ENCODE results near the gene JAK1. TPM values are rescaled to one million over a fixed set of nuclear protein-coding genes. Genes with fewer than 3 reads are reported as not detected.

The JAK1 gene
- total and polyA plus RNA-seq, 3 experiments from 2014 or later: 106 to 300 (median 108) TPM

- no peaks in the 10 kb centered on the region for H3K36me3 ChIP-seq (ENCODE audit: insufficient read depth, low read length)
- POLR2A ChIA-PET: no interaction called here
- Mint-ChIP-seq H3K4me1 (peaks cover 87 to 99% (median 97%) of the 10 kb centered on the region in 3 donors), H3K4me3 (peak overlapping the region in 6 of 7 donors; percentile 37 to 73 (median 50)), H3K27me3 (no peaks in the 10 kb centered on the region), H3K36me3 (peaks cover 0 to 9% (median 2%) of the 10 kb centered on the region in 3 donors), H3K9me3 (no peaks in the 10 kb centered on the region), H3K27ac (peak overlapping the region in 5 of 8 donors; percentile 24 to 82 (median 37))
- H3K27ac ChIP-seq (ENCODE audit: low read depth, low read length): no peak overlapping the region
- no peaks in the 10 kb centered on the region for H3K9me3 ChIP-seq (ENCODE audit: low read length)
- no peaks in the 10 kb centered on the region for H3K27me3 ChIP-seq (ENCODE audit: insufficient read depth, low read length, poor library complexity, severe bottlenecking)
- CTCF ChIA-PET: interaction anchor here (1.1 kb wide), 1 partner anchor 22 kb away, joined by 3 read pairs; no protein-coding TSS in a partner anchor
- no peak overlapping the region for H3K4me3 ChIP-seq (ENCODE audit: low read length)
- DNase-seq: no peak
- H3K4me1 ChIP-seq (ENCODE audit: insufficient read depth, low read length): peaks cover 78% of the 10 kb centered on the region
These were observed 50.7 kb downstream of the JAK1 start for GRCh38 chr1:64915381-64916274.

DNA sequence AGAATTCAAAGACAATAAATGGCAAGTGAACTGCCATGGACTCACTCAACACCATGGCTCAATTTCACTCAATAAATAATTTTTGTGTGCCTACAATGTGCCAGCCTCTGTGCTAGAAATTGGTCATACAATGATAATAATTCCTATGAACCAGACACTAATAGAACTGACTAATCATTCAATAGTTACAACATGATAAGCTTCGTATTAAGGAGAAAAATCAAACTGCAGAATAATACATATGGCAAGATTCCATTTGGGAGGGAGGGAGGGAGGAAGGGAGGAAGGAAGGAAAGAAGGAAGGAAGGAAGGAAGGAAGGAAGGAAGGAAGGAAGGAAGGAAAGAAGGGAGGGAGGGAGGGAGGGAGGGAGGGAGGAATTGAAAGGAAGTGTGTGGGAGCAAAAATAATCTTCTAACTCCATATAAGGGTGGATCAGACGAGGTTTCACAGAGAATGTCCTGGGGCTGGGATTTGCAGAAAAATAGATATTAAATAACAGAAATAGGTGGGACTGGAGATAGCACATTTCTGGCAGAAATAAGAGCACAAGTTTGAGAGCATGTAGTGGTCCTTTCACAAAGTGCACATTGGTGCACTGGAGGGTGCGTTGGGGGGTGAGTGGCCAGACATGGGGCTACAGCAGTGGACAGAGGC lies 52.9 kb downstream of the JAK1 start:
- no peaks in the 10 kb centered on the region for H3K27me3 Mint-ChIP-seq
- ChIA-PET CTCF (no interaction called here), POLR2A (no interaction called here)
- Histone ChIP-seq H3K36me3 (ENCODE audit: insufficient read depth, low read length) (no peaks in the 10 kb centered on the region), H3K4me1 (ENCODE audit: insufficient read depth, low read length) (peaks cover 93% of the 10 kb centered on the region), H3K9me3 (ENCODE audit: low read length) (no peaks in the 10 kb centered on the region), H3K4me3 (ENCODE audit: low read length) (no peak overlapping the region), H3K27ac (ENCODE audit: low read depth, low read length) (no peak overlapping the region), H3K27me3 (ENCODE audit: insufficient read depth, low read length, poor library complexity, severe bottlenecking) (no peaks in the 10 kb centered on the region)
- peak overlapping the region in 5 of 8 donors; percentile 4 to 66 (median 38) for H3K27ac Mint-ChIP-seq
- peaks cover 88 to 98% (median 96%) of the 10 kb centered on the region in 3 donors for H3K4me1 Mint-ChIP-seq
- DNase-seq: no peak
- H3K9me3 Mint-ChIP-seq: no peaks in the 10 kb centered on the region
- peak overlapping the region in 6 of 7 donors; percentile 20 to 54 (median 41) for H3K4me3 Mint-ChIP-seq
- H3K36me3 Mint-ChIP-seq: peaks cover 0 to 5% (median 4%) of the 10 kb centered on the region in 3 donors

GRCh38 chr1:64912191-64912590 lies 54.2 kb downstream of the JAK1 start:
- H3K9me3 ChIP-seq (ENCODE audit: low read length): no peaks in the 10 kb centered on the region
- H3K9me3 Mint-ChIP-seq: no peaks in the 10 kb centered on the region
- ChIA-PET POLR2A (no interaction called here), CTCF (no interaction called here)
- H3K36me3 ChIP-seq (ENCODE audit: insufficient read depth, low read length): no peaks in the 10 kb centered on the region
- H3K4me1 ChIP-seq (ENCODE audit: insufficient read depth, low read length): peaks cover 92% of the 10 kb centered on the region
- peak overlapping the region in 4 of 7 donors; percentile 4 to 48 (median 14) for H3K4me3 Mint-ChIP-seq
- peak overlapping the region in 3 of 8 donors; percentile 11 to 22 (median 14) for H3K27ac Mint-ChIP-seq
- no peaks in the 10 kb centered on the region for H3K27me3 ChIP-seq (ENCODE audit: insufficient read depth, low read length, poor library complexity, severe bottlenecking)
- no peak overlapping the region for H3K4me3 ChIP-seq (ENCODE audit: low read length)
- H3K27ac ChIP-seq (ENCODE audit: low read depth, low read length): no peak overlapping the region
- no peaks in the 10 kb centered on the region for H3K27me3 Mint-ChIP-seq
- H3K36me3 Mint-ChIP-seq: peaks cover 0 to 4% (median 2%) of the 10 kb centered on the region in 3 donors
- no peak for DNase-seq
- peaks cover 89 to 98% (median 96%) of the 10 kb centered on the region in 3 donors for H3K4me1 Mint-ChIP-seq

DNA sequence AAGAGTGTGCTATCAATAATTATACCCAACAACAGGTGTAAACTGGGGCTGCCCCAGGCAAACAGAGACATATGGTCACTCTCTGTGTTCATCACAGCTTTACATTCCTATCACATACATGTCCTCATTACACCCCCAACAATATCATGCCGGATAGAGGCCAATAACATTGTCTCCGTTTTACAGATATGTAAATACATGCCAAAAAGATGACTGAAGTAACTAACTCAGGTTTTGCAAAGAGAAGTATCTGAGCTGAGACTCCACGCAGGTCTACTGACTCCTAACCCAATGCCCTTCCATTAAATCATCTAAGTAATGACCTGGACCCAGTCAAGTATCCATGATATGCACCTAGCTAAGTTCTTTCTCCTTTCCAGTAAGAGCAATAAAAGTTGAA lies 55.0 kb downstream of the JAK1 start:
- no peaks in the 10 kb centered on the region for H3K9me3 ChIP-seq (ENCODE audit: low read length)
- CTCF ChIA-PET: no interaction called here
- DNase-seq: no peak
- H3K4me3 Mint-ChIP-seq: peak overlapping the region in 3 of 7 donors; percentile 2 to 12 (median 4)
- H3K4me3 ChIP-seq (ENCODE audit: low read length): no peak overlapping the region
- H3K9me3 Mint-ChIP-seq: no peaks in the 10 kb centered on the region
- H3K4me1 ChIP-seq (ENCODE audit: insufficient read depth, low read length): peaks cover 92% of the 10 kb centered on the region
- POLR2A ChIA-PET: no interaction called here
- no peaks in the 10 kb centered on the region for H3K27me3 Mint-ChIP-seq
- H3K36me3 ChIP-seq (ENCODE audit: insufficient read depth, low read length): no peaks in the 10 kb centered on the region
- H3K4me1 Mint-ChIP-seq: peaks cover 89 to 98% (median 96%) of the 10 kb centered on the region in 3 donors
- peaks cover 0 to 4% (median 2%) of the 10 kb centered on the region in 3 donors for H3K36me3 Mint-ChIP-seq
- H3K27me3 ChIP-seq (ENCODE audit: insufficient read depth, low read length, poor library complexity, severe bottlenecking): no peaks in the 10 kb centered on the region
- no peak overlapping the region for H3K27ac ChIP-seq (ENCODE audit: low read depth, low read length)
- H3K27ac Mint-ChIP-seq: peak overlapping the region in 1 of 8 donors; percentile 27

- H3K36me3 Mint-ChIP-seq: peaks cover 0 to 2% (median 1%) of the 10 kb centered on the region in 3 donors
- Histone ChIP-seq H3K27ac (ENCODE audit: low read depth, low read length) (no peak overlapping the region), H3K9me3 (ENCODE audit: low read length) (no peaks in the 10 kb centered on the region), H3K4me1 (ENCODE audit: insufficient read depth, low read length) (peaks cover 74% of the 10 kb centered on the region), H3K27me3 (ENCODE audit: insufficient read depth, low read length, poor library complexity, severe bottlenecking) (no peaks in the 10 kb centered on the region), H3K4me3 (ENCODE audit: low read length) (no peak overlapping the region), H3K36me3 (ENCODE audit: insufficient read depth, low read length) (no peaks in the 10 kb centered on the region)
- no peaks in the 10 kb centered on the region for H3K27me3 Mint-ChIP-seq
- peak overlapping the region in 6 of 7 donors; percentile 32 to 77 (median 42) for H3K4me3 Mint-ChIP-seq
- CTCF ChIA-PET: interaction anchor here (0.9 to 1.3 kb wide), 2 partner anchors 16 to 93 kb away, joined by 3 read pairs; no protein-coding TSS in a partner anchor
- peak overlapping the region in 5 of 8 donors; percentile 9 to 68 (median 47) for H3K27ac Mint-ChIP-seq
- no peaks in the 10 kb centered on the region for H3K9me3 Mint-ChIP-seq
- POLR2A ChIA-PET: no interaction called here
- H3K4me1 Mint-ChIP-seq: peaks cover 90 to 99% (median 98%) of the 10 kb centered on the region in 3 donors
- no peak for DNase-seq
These were observed 57.3 kb downstream of the JAK1 start for GRCh38 chr1:64909031-64909430.

GRCh38 chr1:64908575-64908974 lies 57.8 kb downstream of the JAK1 start:
- Histone ChIP-seq H3K27ac (ENCODE audit: low read depth, low read length) (no peak overlapping the region), H3K9me3 (ENCODE audit: low read length) (no peaks in the 10 kb centered on the region), H3K4me3 (ENCODE audit: low read length) (no peak overlapping the region), H3K4me1 (ENCODE audit: insufficient read depth, low read length) (peaks cover 70% of the 10 kb centered on the region), H3K27me3 (ENCODE audit: insufficient read depth, low read length, poor library complexity, severe bottlenecking) (no peaks in the 10 kb centered on the region), H3K36me3 (ENCODE audit: insufficient read depth, low read length) (no peaks in the 10 kb centered on the region)
- CTCF ChIA-PET: interaction anchor here (1.3 kb wide), 1 partner anchor 15 kb away, joined by 3 read pairs; no protein-coding TSS in a partner anchor
- Mint-ChIP-seq H3K4me3 (peak overlapping the region in 5 of 7 donors; percentile 32 to 64 (median 39)), H3K27me3 (no peaks in the 10 kb centered on the region), H3K27ac (peak overlapping the region in 4 of 8 donors; percentile 17 to 47 (median 20)), H3K36me3 (peaks cover 0 to 2% (median 1%) of the 10 kb centered on the region in 3 donors), H3K4me1 (peaks cover 89 to 99% (median 98%) of the 10 kb centered on the region in 3 donors), H3K9me3 (no peaks in the 10 kb centered on the region)
- POLR2A ChIA-PET: no interaction called here
- DNase-seq: no peak

GRCh38 chr1:64906447-64906846 lies 59.9 kb downstream of the JAK1 start:
- Mint-ChIP-seq H3K36me3 (peaks cover 0 to 2% (median 1%) of the 10 kb centered on the region in 3 donors), H3K9me3 (no peaks in the 10 kb centered on the region), H3K27ac (peak overlapping the region in 7 of 8 donors; percentile 13 to 74 (median 53)), H3K4me3 (peak overlapping the region in 6 of 7 donors; percentile 1 to 31 (median 16)), H3K4me1 (peaks cover 93 to 99% (median 99%) of the 10 kb centered on the region in 3 donors), H3K27me3 (no peaks in the 10 kb centered on the region)
- peak overlapping the region; percentile 11 for H3K4me3 ChIP-seq (ENCODE audit: low read length)
- DNase-seq: no peak
- ChIA-PET CTCF (interaction anchor here (1.5 kb wide), 1 partner anchor 13 kb away, joined by 3 read pairs; no protein-coding TSS in a partner anchor), POLR2A (interaction anchor here (1.1 kb wide), 1 partner anchor 60 kb away, joined by 3 read pairs; the partner anchor contains the start of gene JAK1)
- no peaks in the 10 kb centered on the region for H3K9me3 ChIP-seq (ENCODE audit: low read length)
- no peaks in the 10 kb centered on the region for H3K36me3 ChIP-seq (ENCODE audit: insufficient read depth, low read length)
- peaks cover 50% of the 10 kb centered on the region for H3K4me1 ChIP-seq (ENCODE audit: insufficient read depth, low read length)
- no peak overlapping the region for H3K27ac ChIP-seq (ENCODE audit: low read depth, low read length)
- no peaks in the 10 kb centered on the region for H3K27me3 ChIP-seq (ENCODE audit: insufficient read depth, low read length, poor library complexity, severe bottlenecking)

Data from CD8-positive, alpha-beta memory T cell (primary cell).